ENCODE results near the gene MAEA.

DNA sequence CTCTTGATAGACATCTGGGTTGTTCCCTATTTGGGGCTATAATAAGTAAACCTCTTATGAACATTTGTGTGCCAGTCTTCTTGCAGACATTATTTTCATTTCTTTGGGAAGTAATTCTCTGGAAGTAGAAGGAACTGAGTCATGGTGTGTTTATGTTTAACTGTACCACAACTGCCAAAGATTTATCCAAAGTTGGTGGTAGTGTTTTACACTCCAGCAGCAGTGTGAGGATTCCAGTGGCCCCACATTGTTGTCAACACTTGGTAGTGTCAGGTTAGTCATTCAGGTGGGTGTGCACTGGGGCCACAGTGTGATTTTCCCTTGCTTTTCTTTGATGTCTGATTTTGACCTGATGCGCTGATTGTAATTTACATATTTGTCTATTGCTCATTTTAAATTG lies 52.3 kb downstream of the MAEA start:
- TF ChIP-seq, protein P1, sequence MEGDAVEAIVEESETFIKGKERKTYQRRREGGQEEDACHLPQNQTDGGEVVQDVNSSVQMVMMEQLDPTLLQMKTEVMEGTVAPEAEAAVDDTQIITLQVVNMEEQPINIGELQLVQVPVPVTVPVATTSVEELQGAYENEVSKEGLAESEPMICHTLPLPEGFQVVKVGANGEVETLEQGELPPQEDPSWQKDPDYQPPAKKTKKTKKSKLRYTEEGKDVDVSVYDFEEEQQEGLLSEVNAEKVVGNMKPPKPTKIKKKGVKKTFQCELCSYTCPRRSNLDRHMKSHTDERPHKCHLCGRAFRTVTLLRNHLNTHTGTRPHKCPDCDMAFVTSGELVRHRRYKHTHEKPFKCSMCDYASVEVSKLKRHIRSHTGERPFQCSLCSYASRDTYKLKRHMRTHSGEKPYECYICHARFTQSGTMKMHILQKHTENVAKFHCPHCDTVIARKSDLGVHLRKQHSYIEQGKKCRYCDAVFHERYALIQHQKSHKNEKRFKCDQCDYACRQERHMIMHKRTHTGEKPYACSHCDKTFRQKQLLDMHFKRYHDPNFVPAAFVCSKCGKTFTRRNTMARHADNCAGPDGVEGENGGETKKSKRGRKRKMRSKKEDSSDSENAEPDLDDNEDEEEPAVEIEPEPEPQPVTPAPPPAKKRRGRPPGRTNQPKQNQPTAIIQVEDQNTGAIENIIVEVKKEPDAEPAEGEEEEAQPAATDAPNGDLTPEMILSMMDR (IDR thresholded peaks at IDR 0.05): no peak
- no peak for TF ChIP-seq POLR2AphosphoS5 (IDR thresholded peaks at IDR 0.05)
